LNCaP clone FGC (cell line): ENCODE measurements around the gene CRELD2.

Experiments
- DNase-seq: peaks from one replicate; pipeline ENCODE4 v3.0.0-alpha.2; 2011; ENCODE audit warnings: low read depth
- H3K4me3 ChIP-seq: 2 replicates; pipeline ENCODE4 v1.5.1; 2011; ENCODE audit warnings: mild to moderate bottlenecking, low read depth, low read length, control low read depth
- CTCF ChIP-seq: IDR thresholded peaks from 2 replicates; pipeline ENCODE4 v1.5.1; 2012; ENCODE audit warnings: mild to moderate bottlenecking; ENCODE audit not compliant: control insufficient read depth, insufficient read depth; ENCODE audit errors: extremely low read depth

Gene CRELD2

GRCh38 chr22:49903322-49904039, 15.0 kb upstream of the CRELD2 start:
- H3K4me3 ChIP-seq, result no peak overlapping the region
- no peak for DNase-seq
- TF ChIP-seq CTCF, result no peak

- no peak for DNase-seq
- no peak overlapping the region for H3K4me3 ChIP-seq
Measured at GRCh38 chr22:49904040-49904369, 14.4 kb upstream of the CRELD2 start.

GRCh38 chr22:49905465-49905864, 13.0 kb upstream of the CRELD2 start:
- H3K4me3 ChIP-seq, result no peak overlapping the region
- DNase-seq, result no peak
- TF ChIP-seq CTCF, result no peak

More at GRCh38 chr22:49904040-49904369, 14.4 kb upstream of the CRELD2 start:
- no peak for TF ChIP-seq CTCF

GRCh38 chr22:49906071-49906798, 12.2 kb upstream of the CRELD2 start:
- TF ChIP-seq CTCF, result no peak
- H3K4me3 ChIP-seq, result no peak overlapping the region
- no peak for DNase-seq

GRCh38 chr22:49906799-49907290, 11.6 kb upstream of the CRELD2 start:
- TF ChIP-seq CTCF, result no peak
- H3K4me3 ChIP-seq, result no peak overlapping the region
- DNase-seq, result no peak

- no peak for TF ChIP-seq CTCF
- no peak for DNase-seq
- H3K4me3 ChIP-seq, result no peak overlapping the region
Measured at GRCh38 chr22:49907807-49908206, 10.6 kb upstream of the CRELD2 start.
